HG03025 (cell line): ENCODE measurements around the gene GNB3.

ENCODE experiments used
- ATAC-seq: cut with Tn5 transposase; IDR thresholded peaks from one replicate; pipeline ENCODE4 v1.9.1; 2021; ENCODE audit warnings: mild to moderate bottlenecking, moderate library complexity; ENCODE audit not compliant: unreplicated experiment, low FRiP score

The GNB3 gene

GRCh38 chr12:6840761-6841515, at the start of gene GNB3:
GNB3 (plus strand) TSS chr12:6840925; CDS start chr12:6841288, 363 bp downstream.
- no peak for ATAC-seq

- no peak for ATAC-seq
Measured at GRCh38 chr12:6791931-6792520, 48.7 kb upstream of the GNB3 start.

- ATAC-seq = no peak
Measured at GRCh38 chr12:6792522-6793201, 48.1 kb upstream of the GNB3 start.

- ATAC-seq = no peak
Measured at GRCh38 chr12:6795088-6795487, 45.6 kb upstream of the GNB3 start.

DNA sequence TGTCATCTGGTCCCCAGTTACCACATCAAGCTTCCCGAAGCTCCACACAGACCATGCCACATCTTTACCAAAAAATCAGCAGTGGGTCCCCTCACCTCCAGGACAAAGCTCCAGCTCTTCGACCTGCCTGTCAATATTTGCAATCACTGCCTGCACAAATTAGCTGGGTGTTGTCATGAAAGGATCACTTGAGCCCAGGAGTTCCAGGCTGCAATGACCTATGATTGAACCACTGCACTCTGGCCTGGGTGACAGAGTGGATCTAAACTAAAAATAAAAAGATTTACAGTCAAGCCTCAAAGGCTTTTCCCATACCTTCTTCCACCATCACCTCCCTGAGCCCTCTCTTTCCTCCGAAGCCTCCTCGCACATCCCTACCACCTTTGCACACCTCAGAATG, 44.1 kb upstream of the GNB3 start:
- no peak for ATAC-seq

DNA sequence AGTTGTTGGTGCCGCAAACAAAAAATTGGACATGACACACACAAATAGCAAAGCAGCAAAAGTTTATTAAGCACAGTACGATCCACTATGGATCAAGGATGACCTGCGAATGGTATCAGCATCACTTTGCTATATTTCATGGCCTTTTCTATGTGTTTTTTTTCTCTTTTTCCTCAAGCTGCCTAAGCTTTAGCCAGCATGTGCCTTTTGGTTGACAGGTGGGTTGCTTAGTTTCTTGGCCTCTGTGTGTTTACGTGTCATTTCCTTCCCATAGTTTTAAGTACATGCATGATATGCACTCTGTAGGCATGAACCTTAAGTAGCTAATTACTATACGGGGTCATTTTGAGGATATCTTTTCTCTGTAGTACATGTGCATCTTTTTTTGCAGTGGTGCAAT, 41.6 kb upstream of the GNB3 start:
- ATAC-seq = no peak

DNA sequence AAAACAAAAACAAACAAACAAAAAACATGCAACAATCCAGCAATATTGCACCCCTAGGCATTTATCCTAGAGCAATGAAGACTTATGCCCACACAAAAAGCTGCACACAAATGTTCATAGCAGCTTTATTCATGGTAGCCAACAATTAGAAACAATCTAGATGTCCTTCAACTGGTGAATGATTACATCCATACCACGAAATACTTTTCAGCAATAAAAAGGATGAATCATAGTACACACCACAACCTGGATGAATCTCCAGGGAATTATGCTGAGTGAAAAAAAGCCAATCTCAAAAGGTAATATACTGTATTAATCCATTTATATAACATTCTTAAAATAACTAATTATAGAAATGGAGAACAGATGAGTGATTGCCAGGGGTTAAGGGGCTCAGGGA, 33.6 kb upstream of the GNB3 start:
- ATAC-seq = no peak

- ATAC-seq = no peak
Measured at GRCh38 chr12:6809056-6809455, 31.7 kb upstream of the GNB3 start.

- ATAC-seq = no peak
Measured at GRCh38 chr12:6810758-6811157, 30.0 kb upstream of the GNB3 start.

- ATAC-seq = no peak
Measured at GRCh38 chr12:6813363-6813762, 27.4 kb upstream of the GNB3 start.

DNA sequence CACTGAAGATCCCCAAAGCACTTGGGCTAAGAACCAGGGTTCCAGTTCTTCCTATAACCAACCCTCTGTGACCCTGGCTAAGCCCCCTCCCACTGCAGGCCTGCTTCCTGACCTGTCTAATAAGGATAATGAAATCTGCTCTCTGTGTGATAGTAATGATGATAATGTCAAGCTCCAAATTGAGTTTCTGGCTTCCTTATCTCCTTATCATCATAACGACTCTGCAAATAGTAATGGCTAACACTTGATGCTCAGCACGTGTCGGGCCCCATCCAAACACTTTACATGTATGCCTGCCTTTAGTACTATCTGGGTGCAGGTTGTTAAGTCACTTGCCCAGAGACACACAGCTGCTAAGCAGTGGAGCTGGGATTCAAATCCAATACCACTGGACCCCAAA, 24.1 kb upstream of the GNB3 start:
- no peak for ATAC-seq

DNA sequence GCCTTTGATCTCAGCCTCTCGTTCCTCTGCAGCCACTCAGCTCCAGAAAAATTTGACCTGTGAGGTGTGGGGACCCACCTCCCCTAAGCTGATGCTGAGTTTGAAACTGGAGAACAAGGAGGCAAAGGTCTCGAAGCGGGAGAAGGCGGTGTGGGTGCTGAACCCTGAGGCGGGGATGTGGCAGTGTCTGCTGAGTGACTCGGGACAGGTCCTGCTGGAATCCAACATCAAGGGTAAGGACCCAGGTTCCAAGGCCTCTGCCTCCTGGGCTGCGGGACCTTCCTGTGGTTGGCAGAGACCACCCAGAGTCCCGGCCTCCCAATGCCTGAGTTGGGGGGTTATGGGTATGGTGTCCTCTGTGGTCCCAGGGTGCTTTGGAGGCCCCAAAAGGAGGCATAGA, 23.6 kb upstream of the GNB3 start:
- ATAC-seq = no peak

DNA sequence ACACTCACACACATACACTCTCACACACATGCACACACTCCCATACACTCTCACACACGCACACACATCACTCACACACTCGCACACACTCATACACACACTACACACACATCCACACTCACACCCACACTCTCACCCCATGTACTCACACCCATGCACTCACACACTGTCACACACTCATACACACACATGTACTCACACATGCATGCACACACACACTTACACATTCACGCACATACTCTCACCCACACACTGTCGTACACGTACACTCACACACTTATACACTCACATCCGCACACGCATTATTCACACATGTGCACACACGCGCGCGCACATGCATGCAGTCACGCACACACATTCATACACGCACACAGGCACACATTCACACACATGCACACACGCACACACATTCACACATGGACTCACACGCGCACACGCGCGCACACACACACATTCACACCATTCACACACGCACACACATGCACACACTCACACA, 23.0 kb upstream of the GNB3 start:
- no peak for ATAC-seq

GRCh38 chr12:6818222-6818621, 22.5 kb upstream of the GNB3 start:
- no peak for ATAC-seq

DNA sequence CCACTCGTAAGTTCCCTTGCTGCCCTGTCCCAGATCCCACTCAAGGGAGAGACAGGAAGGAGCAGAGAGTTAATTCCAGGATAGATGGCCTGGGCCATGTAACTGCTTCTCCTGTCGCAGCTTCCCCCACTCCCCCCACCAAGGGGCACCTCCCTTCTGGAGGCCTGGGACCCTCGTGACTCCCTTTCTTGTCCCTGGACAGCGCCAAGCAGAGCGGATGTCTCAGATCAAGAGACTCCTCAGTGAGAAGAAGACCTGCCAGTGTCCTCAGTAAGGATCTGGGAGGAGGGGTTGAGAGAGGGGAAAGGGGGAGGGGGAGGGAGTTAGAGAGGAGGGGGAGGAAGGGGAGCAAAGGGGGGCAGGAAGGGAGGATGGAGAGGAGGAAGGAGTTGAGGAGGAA, 22.1 kb upstream of the GNB3 start:
- ATAC-seq = no peak

DNA sequence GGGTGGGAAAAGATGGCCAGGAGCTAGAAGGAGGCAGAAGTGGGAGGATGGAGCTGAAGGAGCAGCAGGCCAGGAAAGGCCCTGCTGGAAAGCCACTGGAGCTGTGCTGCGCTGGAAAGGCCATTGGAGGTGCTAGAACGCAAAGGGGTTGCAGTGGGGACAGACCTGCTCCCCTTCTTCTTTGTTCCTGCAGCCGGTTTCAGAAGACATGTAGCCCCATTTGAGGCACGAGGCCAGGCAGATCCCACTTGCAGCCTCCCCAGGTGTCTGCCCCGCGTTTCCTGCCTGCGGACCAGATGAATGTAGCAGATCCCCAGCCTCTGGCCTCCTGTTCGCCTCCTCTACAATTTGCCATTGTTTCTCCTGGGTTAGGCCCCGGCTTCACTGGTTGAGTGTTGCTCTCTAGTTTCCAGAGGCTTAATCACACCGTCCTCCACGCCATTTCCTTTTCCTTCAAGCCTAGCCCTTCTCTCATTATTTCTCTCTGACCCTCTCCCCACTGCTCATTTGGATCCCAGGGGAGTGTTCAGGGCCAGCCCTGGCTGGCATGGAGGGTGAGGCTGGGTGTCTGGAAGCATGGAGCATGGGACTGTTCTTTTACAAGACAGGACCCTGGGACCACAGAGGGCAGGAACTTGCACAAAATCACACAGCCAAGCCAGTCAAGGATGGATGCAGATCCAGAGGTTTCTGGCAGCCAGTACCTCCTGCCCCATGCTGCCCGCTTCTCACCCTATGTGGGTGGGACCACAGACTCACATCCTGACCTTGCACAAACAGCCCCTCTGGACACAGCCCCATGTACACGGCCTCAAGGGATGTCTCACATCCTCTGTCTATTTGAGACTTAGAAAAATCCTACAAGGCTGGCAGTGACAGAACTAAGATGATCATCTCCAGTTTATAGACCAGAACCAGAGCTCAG, 21.4 kb upstream of the GNB3 start:
- ATAC-seq = no peak

- no peak for ATAC-seq
Measured at GRCh38 chr12:6820166-6820565, 20.6 kb upstream of the GNB3 start.

DNA sequence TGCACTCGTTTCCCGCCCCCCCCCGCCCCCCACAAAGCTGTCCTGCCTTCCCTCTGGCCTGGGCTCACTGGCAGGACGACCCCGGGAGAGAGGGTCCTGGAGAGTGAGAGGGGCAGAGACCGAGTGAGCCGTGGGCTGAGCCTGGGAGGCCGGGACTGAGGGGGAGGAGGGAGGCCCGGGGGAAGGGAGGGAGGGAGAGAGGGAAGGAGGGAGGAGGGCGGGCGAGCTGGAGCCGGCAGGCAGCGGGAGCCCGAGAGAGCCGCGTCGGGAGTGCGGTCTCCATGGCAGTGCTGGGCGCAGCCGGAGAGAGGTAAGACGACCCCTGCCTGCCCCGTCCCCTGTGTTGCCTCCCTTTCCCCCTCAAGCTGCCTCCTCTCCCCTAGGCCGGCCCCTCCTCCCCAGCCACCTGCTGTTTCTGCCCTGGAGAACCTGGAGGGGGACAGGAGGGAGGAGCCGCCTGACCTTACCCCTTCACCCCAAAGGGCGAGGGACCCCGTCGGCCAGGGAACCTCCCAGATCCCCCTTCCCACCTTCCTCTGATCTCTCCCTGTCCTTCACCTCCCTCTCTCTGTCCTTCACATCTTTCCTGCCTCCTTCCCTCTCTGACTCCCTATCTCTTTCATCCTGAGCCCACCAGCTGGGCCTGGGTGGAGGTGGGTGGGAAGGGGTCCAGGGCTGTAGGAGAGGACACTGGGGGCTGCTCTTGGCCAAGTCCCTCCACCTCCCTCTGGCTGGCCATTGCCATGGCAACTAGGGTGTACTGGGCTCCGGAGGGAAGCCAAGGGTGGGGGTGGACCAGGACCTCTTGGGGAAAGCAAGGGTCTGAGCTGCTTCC, 18.9 kb upstream of the GNB3 start, which contains the start of gene GPR162:
Gene GPR162, plus strand, starts transcription at position 231 of the 835 bp plus-strand sequence. CDS start 2,078 bp downstream, outside the sequence.
- ATAC-seq = no peak

DNA sequence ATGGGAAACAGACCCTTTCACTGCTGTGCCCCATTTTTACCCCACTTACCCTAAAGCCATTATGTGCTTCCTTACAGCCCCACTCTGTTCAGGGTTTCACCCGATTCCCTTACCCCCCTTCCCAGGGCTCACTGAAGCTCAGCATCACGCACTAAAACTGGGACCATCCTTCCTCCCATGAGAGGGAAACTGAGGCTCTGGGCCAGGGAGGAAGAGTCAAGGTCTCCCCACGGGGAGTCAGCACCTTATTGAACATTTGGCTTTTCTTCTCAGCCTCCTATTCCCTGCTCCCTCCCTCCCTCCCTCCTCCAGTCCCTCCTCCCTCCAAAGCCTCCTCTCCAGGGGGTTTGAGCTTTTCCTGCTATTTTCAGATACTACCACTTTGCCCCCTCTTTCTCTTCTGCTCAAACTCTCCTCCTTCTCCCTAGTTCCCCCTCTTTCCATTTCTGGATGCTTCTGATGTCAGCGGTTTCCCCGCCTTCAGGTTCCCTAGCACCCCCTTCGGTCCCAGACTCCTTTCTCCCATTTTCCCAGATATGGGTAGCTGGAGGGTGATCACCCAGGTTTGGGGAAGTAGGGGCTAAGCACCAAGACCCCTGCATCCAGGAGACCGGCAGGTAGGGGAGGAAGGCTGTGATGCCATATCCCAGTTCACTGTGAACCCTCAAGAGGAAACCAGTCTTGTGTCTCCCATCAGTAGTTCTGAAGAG, 18.1 kb upstream of the GNB3 start:
- ATAC-seq = no peak
